ENCODE data around the gene MYOZ1.
"Not testable (repeated sequence)": the region's sequence is repeated elsewhere in the genome, so short reads cannot be mapped to it uniquely, and the experiment has no call there.

The MYOZ1 gene

GRCh38 chr10:73647211-73647874, 6.1 kb upstream of the MYOZ1 start:
- DNase-seq (ENCODE audit: low read depth), result peak; percentile 29

- no peak for DNase-seq (ENCODE audit: low read depth)
These were observed 5.3 kb upstream of the MYOZ1 start for GRCh38 chr10:73646598-73647041.

GRCh38 chr10:73645251-73645650, 4.0 kb upstream of the MYOZ1 start:
- DNase-seq (ENCODE audit: low read depth), result no peak

GRCh38 chr10:73644767-73645166, 3.5 kb upstream of the MYOZ1 start:
- no peak for DNase-seq (ENCODE audit: low read depth)

GRCh38 chr10:73644015-73644743, 2.9 kb upstream of the MYOZ1 start:
- peak; percentile 60 for DNase-seq (ENCODE audit: low read depth)

- no peak for DNase-seq (ENCODE audit: low read depth)
These were observed 2.1 kb upstream of the MYOZ1 start for GRCh38 chr10:73643362-73643761.

GRCh38 chr10:73639286-73639685, 2.0 kb downstream of the MYOZ1 start:
- DNase-seq (ENCODE audit: low read depth), result no peak

GRCh38 chr10:73635781-73636180, 5.5 kb downstream of the MYOZ1 start:
- DNase-seq (ENCODE audit: low read depth), result no peak

GRCh38 chr10:73634421-73634820, 6.9 kb downstream of the MYOZ1 start:
- DNase-seq (ENCODE audit: low read depth), result no peak

- no peak for DNase-seq (ENCODE audit: low read depth)
These were observed 12.1 kb downstream of the MYOZ1 start for GRCh38 chr10:73629165-73629564.

- DNase-seq (ENCODE audit: low read depth), result no peak
These were observed 12.9 kb downstream of the MYOZ1 start for GRCh38 chr10:73628405-73628804.

GRCh38 chr10:73627300-73627699, 14.0 kb downstream of the MYOZ1 start:
- DNase-seq (ENCODE audit: low read depth), result no peak

GRCh38 chr10:73625884-73626752, 15.2 kb downstream of the MYOZ1 start:
- DNase-seq (ENCODE audit: low read depth), result peak; percentile 97

GRCh38 chr10:73625004-73625883, 16.0 kb downstream of the MYOZ1 start:
- no peak for DNase-seq (ENCODE audit: low read depth)

- DNase-seq (ENCODE audit: low read depth), result no peak
These were observed 18.2 kb downstream of the MYOZ1 start for GRCh38 chr10:73623056-73623455.

GRCh38 chr10:73620974-73621373, 20.3 kb downstream of the MYOZ1 start:
- not testable (repeated sequence) for DNase-seq (ENCODE audit: low read depth)

- DNase-seq (ENCODE audit: low read depth), result not testable (repeated sequence)
These were observed 24.1 kb downstream of the MYOZ1 start for GRCh38 chr10:73617143-73617542.

GRCh38 chr10:73614720-73615119, 26.6 kb downstream of the MYOZ1 start:
- DNase-seq (ENCODE audit: low read depth), result no peak

GRCh38 chr10:73609116-73609515, 32.2 kb downstream of the MYOZ1 start:
- no peak for DNase-seq (ENCODE audit: low read depth)

GRCh38 chr10:73601486-73601921, 39.8 kb downstream of the MYOZ1 start:
- DNase-seq (ENCODE audit: low read depth), result no peak

GRCh38 chr10:73597346-73597745, 43.9 kb downstream of the MYOZ1 start:
- no peak for DNase-seq (ENCODE audit: low read depth)

GRCh38 chr10:73593812-73594211, 47.5 kb downstream of the MYOZ1 start:
- no peak for DNase-seq (ENCODE audit: low read depth)
